DMS153 treated with DMSO at 0.1 percent for 48 hours (cell line): ENCODE measurements around the gene TBC1D22B.
"Not testable (repeated sequence)": the region's sequence is repeated elsewhere in the genome, so short reads cannot be mapped to it uniquely, and the experiment has no call there.

ENCODE experiments used
- DNase-seq: peaks from one replicate; lab custom pipeline; 2025; ENCODE audit not compliant: unreplicated experiment; lab: John Stamatoyannopoulos, UW

The TBC1D22B gene

GRCh38 chr6:37321101-37321500 is 63.5 kb downstream of the TBC1D22B start:
- DNase-seq: no peak

DNA sequence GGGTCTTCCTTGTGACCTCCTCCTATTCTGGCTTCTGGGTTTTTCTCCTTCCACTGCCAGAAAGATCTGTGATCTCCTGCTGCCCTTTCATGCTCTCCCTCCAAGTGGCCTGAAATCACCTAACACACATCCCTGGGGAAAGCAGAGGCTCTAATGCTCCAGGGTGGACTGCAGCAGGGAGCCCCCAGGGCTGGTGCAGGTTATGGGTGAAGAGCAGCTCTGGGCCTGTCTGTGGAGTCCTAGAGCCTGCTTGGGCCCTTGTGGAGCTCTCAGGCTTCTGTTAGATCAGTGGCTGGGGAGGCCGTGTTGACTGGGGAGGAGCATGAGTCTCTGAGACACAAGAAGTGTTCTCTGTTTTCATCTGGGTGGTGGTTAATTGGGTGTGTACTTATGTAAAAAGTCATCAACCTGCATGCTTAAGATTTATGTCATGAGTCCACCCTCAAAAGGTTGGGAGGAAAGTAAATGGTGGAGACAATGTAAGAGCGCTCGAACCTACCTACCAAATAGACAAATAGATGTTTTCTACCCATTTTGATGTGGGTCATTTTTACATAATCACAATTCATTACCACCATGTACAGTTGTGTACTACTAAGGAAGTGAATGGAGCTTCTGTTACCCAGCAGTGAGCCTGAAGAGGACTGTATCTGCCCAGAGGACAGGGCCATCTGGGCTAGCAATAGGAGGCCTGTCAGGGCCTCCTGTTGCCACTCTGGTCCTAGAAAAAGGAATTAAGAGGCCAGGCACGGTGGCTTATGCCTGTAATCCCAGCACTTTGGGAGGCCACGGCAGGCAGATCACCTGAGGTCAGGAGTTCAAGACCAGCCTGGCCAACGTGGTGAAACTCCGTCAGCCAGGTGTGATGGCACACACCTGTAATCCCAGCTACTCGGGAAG is 64.2 kb downstream of the TBC1D22B start:
- DNase-seq: no peak

- DNase-seq: no peak
These were observed 66.0 kb downstream of the TBC1D22B start for GRCh38 chr6:37323580-37323979.

DNA sequence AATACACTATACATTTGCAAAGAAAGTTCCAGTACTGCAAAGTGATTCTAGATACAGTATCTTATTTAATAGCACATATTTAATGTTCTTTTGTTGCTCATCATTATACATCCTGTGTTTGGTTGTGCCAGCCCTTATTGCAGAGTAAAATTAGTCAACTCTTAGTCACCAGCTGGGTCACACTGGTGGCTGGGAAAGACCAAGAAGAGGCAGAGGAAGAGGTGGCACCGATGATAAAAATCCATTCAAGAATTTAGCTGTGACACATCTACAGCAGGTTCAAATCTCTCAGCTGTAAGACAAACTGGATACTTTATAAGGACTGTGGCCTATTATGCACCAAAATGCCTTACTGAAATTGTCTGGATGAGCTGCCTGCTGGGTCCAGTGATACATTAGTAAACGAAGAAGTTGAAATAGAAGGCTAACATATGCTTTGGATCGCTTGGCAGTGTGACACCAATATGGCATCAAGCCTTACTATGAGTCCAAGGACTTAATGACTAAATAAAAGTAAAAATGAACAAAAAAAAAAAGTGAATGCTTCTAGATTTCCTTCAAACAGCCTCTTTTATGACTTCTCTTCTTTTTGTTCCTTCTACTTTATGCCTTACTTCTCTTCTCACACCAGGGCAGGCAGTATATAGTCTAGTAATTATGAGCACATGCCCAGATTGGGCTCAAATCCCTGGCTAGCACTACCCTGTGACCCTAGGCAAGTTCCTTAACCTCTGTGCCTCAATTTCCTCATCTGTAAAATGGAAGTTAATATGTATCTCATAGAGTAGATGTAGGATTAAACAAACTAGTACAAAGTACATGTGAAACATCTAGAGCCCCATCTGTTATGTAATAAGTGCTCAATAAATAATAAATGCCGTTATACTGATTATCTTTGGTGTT is 66.8 kb downstream of the TBC1D22B start:
- no peak for DNase-seq

DNA sequence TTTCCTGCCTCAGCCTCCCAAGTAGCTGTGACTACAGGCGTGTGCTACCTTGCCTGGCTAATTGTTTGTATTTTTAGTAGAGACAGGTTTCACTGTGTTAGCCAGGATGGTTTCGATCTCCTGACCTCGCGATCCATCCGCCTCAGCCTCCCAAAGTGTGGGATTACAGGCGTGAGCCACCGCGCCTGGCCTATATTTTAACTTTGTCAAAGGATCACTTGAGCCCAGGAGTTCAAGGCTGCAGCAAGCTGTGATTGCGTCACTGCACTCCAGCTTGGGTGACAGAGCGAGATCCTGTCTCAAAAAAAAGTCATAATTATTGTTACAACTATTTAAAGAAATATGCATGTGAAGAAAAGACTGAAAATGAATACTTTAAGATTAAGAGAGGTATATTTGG is 72.8 kb downstream of the TBC1D22B start:
- not testable (repeated sequence) for DNase-seq

DNA sequence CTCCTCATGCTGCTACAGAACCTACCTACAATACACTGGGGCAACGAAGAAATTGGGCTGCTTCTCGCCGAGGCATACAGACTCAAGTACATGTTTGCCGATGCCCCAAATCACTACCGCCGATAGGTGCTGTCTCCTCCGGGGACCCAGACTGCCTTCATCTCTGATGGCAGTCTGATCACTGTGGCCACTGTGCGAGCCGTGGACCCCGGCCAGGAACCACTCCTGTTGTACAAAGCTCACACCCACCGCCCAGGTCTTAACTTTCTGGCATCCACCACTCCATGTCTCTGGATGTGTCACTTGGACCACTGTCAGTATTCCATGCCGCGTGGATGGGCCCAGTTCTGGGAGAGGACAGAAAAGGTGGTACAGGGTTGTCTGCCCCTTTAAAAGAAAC is 73.5 kb downstream of the TBC1D22B start:
- no peak for DNase-seq

- no peak for DNase-seq
These were observed 75.3 kb downstream of the TBC1D22B start for GRCh38 chr6:37332894-37333293.

DNA sequence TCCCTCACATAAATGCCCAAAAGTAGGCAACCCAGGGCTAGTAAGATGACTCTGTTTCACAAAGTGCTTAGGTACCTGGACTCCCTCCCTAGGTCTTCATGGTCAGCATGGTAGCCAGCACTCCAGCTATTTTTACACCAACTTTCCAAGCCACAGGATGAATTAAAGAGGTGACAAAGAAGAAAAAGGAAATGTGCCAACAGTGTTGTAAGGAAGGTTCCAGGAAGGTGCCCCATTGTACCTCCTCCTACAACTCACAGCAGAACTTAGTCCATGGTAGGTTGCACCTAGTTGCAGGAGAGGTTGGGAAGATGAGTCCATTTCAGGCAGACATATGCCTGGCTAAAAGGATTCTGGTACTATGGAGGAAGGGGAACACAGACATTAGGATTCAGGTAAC is 76.5 kb downstream of the TBC1D22B start:
- DNase-seq: no peak

DNA sequence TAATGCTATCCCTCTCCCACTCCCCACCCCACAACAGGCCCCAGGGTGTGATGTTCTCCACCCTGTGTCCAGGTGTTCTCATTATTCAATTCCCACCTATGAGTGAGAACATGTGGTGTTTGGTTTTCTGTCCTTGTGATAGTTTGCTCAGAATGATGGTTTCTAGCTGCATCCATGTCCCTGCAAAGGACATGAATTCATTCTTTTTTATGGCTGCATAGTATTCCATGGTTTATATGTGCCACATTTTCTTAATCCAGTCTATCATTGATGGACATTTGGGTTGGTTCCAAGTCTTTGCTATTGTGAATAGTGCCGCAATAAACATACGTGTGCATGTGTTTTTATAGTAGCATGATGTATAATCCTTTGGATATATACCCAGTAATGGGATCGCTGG is 80.7 kb downstream of the TBC1D22B start:
- not testable (repeated sequence) for DNase-seq

GRCh38 chr6:37338745-37339255 is 81.2 kb downstream of the TBC1D22B start:
- DNase-seq: no peak

GRCh38 chr6:37339741-37340638 is 82.4 kb downstream of the TBC1D22B start:
- no peak for DNase-seq

GRCh38 chr6:37340639-37340943 is 83.0 kb downstream of the TBC1D22B start:
- no peak for DNase-seq

DNA sequence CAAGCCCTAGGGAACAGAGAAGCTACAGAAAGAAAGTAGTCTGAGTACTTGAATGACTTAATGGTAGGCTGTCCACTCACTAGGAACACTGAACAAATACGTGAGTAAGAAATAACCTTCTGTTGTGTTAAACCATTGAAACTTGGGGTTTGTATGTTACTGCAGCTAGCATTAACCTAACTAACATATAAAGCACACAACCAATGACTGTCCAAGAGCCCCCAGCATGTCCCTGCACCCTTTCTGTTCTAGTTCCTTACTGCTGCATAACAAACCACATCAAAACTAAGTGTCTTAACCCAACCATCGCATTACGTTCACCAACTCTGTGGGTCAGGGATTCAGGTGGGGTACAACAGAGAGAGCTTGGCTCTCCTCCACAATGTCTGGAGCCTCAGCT is 85.7 kb downstream of the TBC1D22B start:
- DNase-seq: no peak

- DNase-seq: no peak
These were observed 86.7 kb downstream of the TBC1D22B start for GRCh38 chr6:37344308-37344707.

DNA sequence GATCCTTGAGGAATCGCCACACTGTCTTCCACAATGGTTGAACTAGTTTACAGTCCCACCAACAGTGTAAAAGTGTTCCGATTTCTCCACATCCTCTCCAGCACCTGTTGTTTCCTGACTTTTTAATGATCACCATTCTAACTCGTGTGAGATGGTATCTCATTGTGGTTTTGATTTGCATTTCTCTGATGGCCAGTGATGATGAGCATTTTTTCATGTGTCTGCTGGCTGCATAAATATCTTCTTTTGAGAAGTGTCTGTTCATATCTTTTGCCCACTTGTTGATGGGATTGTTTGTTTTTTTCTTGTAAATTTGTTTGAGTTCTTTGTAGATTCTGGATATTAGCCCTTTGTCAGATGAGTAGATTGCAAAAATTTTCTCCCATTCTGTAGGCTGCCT is 88.2 kb downstream of the TBC1D22B start:
- not testable (repeated sequence) for DNase-seq

- DNase-seq: no peak
These were observed 89.6 kb downstream of the TBC1D22B start for GRCh38 chr6:37347177-37347576.

DNA sequence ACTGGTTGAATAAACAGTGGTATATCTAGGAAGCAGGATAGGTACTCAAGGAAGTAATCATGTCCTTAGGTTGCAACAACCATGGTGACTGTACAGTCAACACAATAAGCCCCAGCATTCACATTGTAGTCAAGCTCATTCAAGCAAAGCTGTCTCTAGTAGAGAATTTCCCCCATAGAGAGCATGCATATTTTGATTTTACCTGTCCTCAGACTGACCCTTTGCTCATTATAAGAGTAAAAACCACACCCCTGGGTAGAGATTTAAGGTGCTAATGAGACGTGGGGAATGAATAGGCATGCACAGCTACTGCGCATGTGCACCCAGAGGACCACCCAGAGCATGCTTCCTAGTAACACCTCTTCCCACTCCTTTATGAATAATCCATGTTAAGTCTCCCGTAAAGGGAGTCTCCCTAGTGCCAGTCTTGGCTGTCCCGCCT is 90.1 kb downstream of the TBC1D22B start:
- DNase-seq: no peak

- DNase-seq: no peak
These were observed 93.5 kb downstream of the TBC1D22B start for GRCh38 chr6:37351027-37351426.

- no peak for DNase-seq
These were observed 94.8 kb downstream of the TBC1D22B start for GRCh38 chr6:37352384-37352783.

- DNase-seq: peak; percentile 69
These were observed 96.4 kb downstream of the TBC1D22B start, which contains the start of gene RNF8 for GRCh38 chr6:37353761-37354525. RNF8 (plus strand) TSS chr6:37353983; CDS start chr6:37354165, 182 bp downstream.
